ENCODE measurements around the gene ME3. TPM values are rescaled to one million over a fixed set of nuclear protein-coding genes. Genes with fewer than 3 reads are reported as not detected.

ME3 gene
- total and polyA plus RNA-seq, 4 donors: 7.4 to 38.7 (median 21.2) TPM

GRCh38 chr11:86670911-86671310 lies 1.5 kb downstream of the ME3 start:
- Histone ChIP-seq H3K9me3 (ENCODE audit: control insufficient read depth in 4 of 4, insufficient read depth in 3 of 4, low read length in 3 of 4) (no peaks in the 10 kb centered on the region), H3K4me1 (ENCODE audit: control insufficient read depth in 5 of 5, insufficient read depth in 5 of 5, low read length in 5 of 5) (peaks cover 0 to 32% (median 3%) of the 10 kb centered on the region in 5 donors), H3K36me3 (ENCODE audit: control insufficient read depth in 4 of 4, insufficient read depth in 4 of 4, low read length in 4 of 4) (peaks cover 0 to 7% (median 0%) of the 10 kb centered on the region in 4 donors), H3K27ac (ENCODE audit: low read depth in 1 of 2, low read length in 1 of 2) (no peak overlapping the region), H3K27me3 (ENCODE audit: control insufficient read depth in 3 of 3, insufficient read depth in 3 of 3, low read length in 2 of 3) (no peaks in the 10 kb centered on the region), H3K4me3 (no peak overlapping the region), H3K9ac (ENCODE audit: insufficient read depth in 1 of 2, low read length in 2 of 2) (peak overlapping the region in 1 of 2 donors; percentile 88)
- ATAC-seq (ENCODE audit: insufficient read depth, low FRiP score) (no peak), DNase-seq (peak in 2 of 3 donors; percentile 40 to 52)
- no peak for TF ChIP-seq CTCF (IDR thresholded peaks at IDR 0.05; ENCODE audit: control extremely low read depth, extremely low read depth)
- 57 to 60% methylated on average over 3 of the region's 3 CpGs for WGBS, 2 donors

DNA sequence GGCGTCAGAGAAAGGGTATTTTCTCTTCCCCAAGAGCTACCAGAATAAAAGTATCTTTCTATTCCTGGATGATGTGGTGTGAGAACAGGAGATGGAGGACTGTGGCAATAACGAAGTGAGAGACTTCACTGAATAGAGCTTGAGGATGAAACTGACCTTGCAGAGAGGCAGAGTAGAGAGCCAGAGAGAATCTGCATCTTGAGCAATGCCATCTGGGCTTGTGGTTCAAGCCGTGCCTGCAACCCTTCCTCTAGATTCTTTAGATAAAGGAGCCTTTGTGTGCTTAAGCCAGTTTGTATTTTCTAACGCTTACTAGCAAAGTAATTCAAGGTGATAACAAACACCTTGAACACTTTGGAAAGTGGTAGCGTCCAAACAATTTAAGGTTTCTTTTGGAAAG lies 2.2 kb downstream of the ME3 start:
- Histone ChIP-seq H3K9me3 (ENCODE audit: control insufficient read depth in 4 of 4, insufficient read depth in 3 of 4, low read length in 3 of 4) (no peaks in the 10 kb centered on the region), H3K9ac (ENCODE audit: insufficient read depth in 1 of 2, low read length in 2 of 2) (no peak overlapping the region), H3K27ac (ENCODE audit: low read depth in 1 of 2, low read length in 1 of 2) (no peak overlapping the region), H3K4me3 (no peak overlapping the region), H3K36me3 (ENCODE audit: control insufficient read depth in 4 of 4, insufficient read depth in 4 of 4, low read length in 4 of 4) (peaks cover 0 to 7% (median 0%) of the 10 kb centered on the region in 4 donors), H3K27me3 (ENCODE audit: control insufficient read depth in 3 of 3, insufficient read depth in 3 of 3, low read length in 2 of 3) (no peaks in the 10 kb centered on the region), H3K4me1 (ENCODE audit: control insufficient read depth in 5 of 5, insufficient read depth in 5 of 5, low read length in 5 of 5) (peaks cover 0 to 32% (median 3%) of the 10 kb centered on the region in 5 donors)
- TF ChIP-seq CTCF (IDR thresholded peaks at IDR 0.05; ENCODE audit: control extremely low read depth, extremely low read depth): no peak
- 32 to 53% methylated on average over 5 of the region's 5 CpGs for WGBS, 2 donors
- DNase-seq (peak; percentile 32 to 76 (median 55)), ATAC-seq (ENCODE audit: insufficient read depth, low FRiP score) (no peak)

- Histone ChIP-seq H3K9ac (ENCODE audit: insufficient read depth in 1 of 2, low read length in 2 of 2) (no peak overlapping the region), H3K4me1 (ENCODE audit: control insufficient read depth in 5 of 5, insufficient read depth in 5 of 5, low read length in 5 of 5) (peaks cover 0 to 32% (median 3%) of the 10 kb centered on the region in 5 donors), H3K27me3 (ENCODE audit: control insufficient read depth in 3 of 3, insufficient read depth in 3 of 3, low read length in 2 of 3) (no peaks in the 10 kb centered on the region), H3K36me3 (ENCODE audit: control insufficient read depth in 4 of 4, insufficient read depth in 4 of 4, low read length in 4 of 4) (peaks cover 0 to 7% (median 0%) of the 10 kb centered on the region in 4 donors), H3K27ac (ENCODE audit: low read depth in 1 of 2, low read length in 1 of 2) (peak overlapping the region in 1 of 2 donors; percentile 23), H3K4me3 (no peak overlapping the region), H3K9me3 (ENCODE audit: control insufficient read depth in 4 of 4, insufficient read depth in 3 of 4, low read length in 3 of 4) (no peaks in the 10 kb centered on the region)
- no peak for TF ChIP-seq CTCF (IDR thresholded peaks at IDR 0.05; ENCODE audit: control extremely low read depth, extremely low read depth)
- peak in 1 of 3 donors; percentile 27 for DNase-seq
- WGBS, 2 donors: 74 to 83% methylated on average over 7 of the region's 7 CpGs
- no peak for ATAC-seq (ENCODE audit: insufficient read depth, low FRiP score)
These were observed 3.0 kb downstream of the ME3 start for GRCh38 chr11:86669424-86669823.

GRCh38 chr11:86668929-86669328 lies 3.5 kb downstream of the ME3 start:
- Histone ChIP-seq H3K4me1 (ENCODE audit: control insufficient read depth in 5 of 5, insufficient read depth in 5 of 5, low read length in 5 of 5) (peaks cover 0 to 32% (median 3%) of the 10 kb centered on the region in 5 donors), H3K9ac (ENCODE audit: insufficient read depth in 1 of 2, low read length in 2 of 2) (no peak overlapping the region), H3K27ac (ENCODE audit: low read depth in 1 of 2, low read length in 1 of 2) (no peak overlapping the region), H3K4me3 (no peak overlapping the region), H3K9me3 (ENCODE audit: control insufficient read depth in 4 of 4, insufficient read depth in 3 of 4, low read length in 3 of 4) (no peaks in the 10 kb centered on the region), H3K36me3 (ENCODE audit: control insufficient read depth in 4 of 4, insufficient read depth in 4 of 4, low read length in 4 of 4) (peaks cover 0 to 7% (median 0%) of the 10 kb centered on the region in 4 donors), H3K27me3 (ENCODE audit: control insufficient read depth in 3 of 3, insufficient read depth in 3 of 3, low read length in 2 of 3) (no peaks in the 10 kb centered on the region)
- TF ChIP-seq CTCF (IDR thresholded peaks at IDR 0.05; ENCODE audit: control extremely low read depth, extremely low read depth): no peak
- DNase-seq (no peak), ATAC-seq (ENCODE audit: insufficient read depth, low FRiP score) (no peak)
